Effector memory CD4-positive, alpha-beta T cell (primary cell): Measurements from ENCODE around the gene AVPR1B.

Experiments
- DNase-seq, 3 donors: peaks; one replicate each; pipeline ENCODE4 v3.0.0-alpha.2; 2020
- H3K27ac ChIP-seq: 2 replicates; pipeline ENCODE4 v1.7.0; 2013; ENCODE audit warnings: mild to moderate bottlenecking, low read length, moderate library complexity; ENCODE audit not compliant: insufficient read depth, poor library complexity, severe bottlenecking
- H3K27me3 ChIP-seq: replicated peaks from 2 replicates; pipeline ENCODE4 v1.7.0; 2013; ENCODE audit warnings: mild to moderate bottlenecking, low read length; ENCODE audit not compliant: insufficient read depth, control insufficient read depth, poor library complexity, severe bottlenecking
- H3K36me3 ChIP-seq: 2 replicates; pipeline ENCODE4 v1.7.0; 2013; ENCODE audit warnings: mild to moderate bottlenecking, low read length, moderate library complexity; ENCODE audit not compliant: control insufficient read depth, insufficient read depth
- H3K4me1 ChIP-seq: 2 replicates; pipeline ENCODE4 v1.7.0; 2013; ENCODE audit warnings: low read length, mild to moderate bottlenecking; ENCODE audit not compliant: control insufficient read depth, insufficient read depth, poor library complexity, severe bottlenecking
- H3K4me3 ChIP-seq: 2 replicates; pipeline ENCODE4 v1.7.0; 2013; ENCODE audit warnings: low read length, low read depth, mild to moderate bottlenecking; ENCODE audit not compliant: insufficient read depth, poor library complexity, severe bottlenecking
- H3K9me3 ChIP-seq: 2 replicates; pipeline ENCODE4 v1.7.0; 2013; ENCODE audit warnings: mild to moderate bottlenecking, low read length, moderate library complexity; ENCODE audit not compliant: control insufficient read depth

The AVPR1B gene

DNA sequence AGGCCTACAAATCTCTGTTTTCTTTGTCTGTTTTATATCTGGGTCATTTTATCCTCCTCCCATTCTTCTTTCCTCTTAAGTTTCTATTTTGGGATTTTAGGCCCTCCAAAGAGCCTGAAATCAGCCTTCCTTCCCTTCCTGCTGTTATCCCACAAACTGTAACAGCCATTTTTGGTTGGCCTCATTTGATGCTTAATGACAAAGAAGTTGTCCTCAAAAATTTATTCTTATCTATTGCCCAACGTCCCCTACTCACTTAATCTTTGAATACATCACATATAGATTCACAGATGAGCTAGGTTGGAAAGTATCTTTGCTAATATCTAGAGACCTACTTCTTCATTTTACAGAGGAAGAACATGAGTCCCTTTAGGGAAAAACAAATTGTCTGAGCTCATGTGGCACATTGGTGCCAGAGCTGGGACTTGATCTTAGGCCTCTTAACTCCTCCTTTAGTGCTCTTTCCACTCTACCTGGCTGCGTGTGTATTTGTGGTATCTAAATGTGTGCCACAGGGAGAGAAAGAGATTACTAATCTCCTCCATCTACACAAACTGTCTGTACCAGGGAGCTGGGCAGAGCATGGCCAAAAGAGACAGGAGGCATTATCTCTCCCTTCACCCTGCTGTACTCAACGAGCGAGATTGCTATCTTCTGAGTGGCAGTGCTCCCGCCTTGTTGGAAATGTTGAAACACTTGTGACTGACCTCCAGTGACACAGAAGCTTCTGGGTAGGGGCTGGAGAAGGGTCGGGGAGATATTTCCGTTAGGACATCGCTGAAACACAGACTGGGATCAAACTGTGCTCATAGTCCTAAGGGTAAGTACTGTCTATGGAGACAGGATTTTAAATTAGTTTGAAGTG lies 34.1 kb downstream of the AVPR1B start:
- no peak for DNase-seq

GRCh38 chr1:206081856-206082255 lies 35.3 kb downstream of the AVPR1B start:
- H3K4me1 ChIP-seq = peaks cover 6% of the 10 kb centered on the region

More for the DNA sequence above, 34.1 kb downstream of the AVPR1B start:
- Histone ChIP-seq H3K4me3 (no peak overlapping the region), H3K9me3 (no peaks in the 10 kb centered on the region), H3K27ac (no peak overlapping the region), H3K27me3 (no peaks in the 10 kb centered on the region), H3K36me3 (no peaks in the 10 kb centered on the region), H3K4me1 (peaks cover 6% of the 10 kb centered on the region)

DNA sequence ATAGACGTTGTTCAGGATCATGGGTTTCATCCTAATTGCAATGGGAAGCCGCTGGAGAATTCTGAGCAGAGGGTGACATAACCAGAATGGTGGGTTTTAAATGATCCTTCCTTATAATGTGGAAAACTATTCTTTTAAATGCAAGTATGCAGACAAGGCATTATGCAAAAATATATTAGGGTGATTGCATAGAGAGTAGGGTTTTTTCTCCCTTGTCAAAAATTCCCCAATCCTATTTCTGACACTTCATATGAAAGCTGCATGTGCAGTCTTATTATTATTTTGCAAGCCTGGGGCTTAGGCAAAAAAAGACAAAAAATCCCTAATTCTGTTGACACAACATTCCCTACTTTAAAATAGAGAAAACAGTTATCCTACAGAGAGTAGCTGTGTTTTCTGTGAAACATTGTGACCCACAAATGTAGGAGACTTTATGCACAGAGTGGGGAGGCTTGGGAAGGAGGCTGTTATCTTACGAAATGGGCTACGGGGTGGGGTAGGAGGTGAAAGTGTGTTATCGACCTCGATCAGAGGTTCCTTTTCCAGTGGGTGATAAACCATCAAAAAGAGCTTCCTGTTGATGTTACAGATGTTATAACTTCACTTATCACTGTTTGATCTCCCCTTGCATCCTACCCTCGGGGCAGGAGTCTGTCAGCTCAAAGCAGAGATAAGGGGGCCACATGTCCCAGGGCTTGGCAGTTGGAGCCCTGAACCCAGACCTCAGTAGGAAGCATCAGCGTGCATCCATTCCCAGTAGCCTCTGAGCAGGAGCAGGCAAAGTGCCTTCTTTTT lies 37.0 kb downstream of the AVPR1B start:
- DNase-seq = no peak
- H3K4me3 ChIP-seq = no peak overlapping the region

More at GRCh38 chr1:206081856-206082255, 35.3 kb downstream of the AVPR1B start:
- Histone ChIP-seq H3K4me3 (no peak overlapping the region), H3K9me3 (no peaks in the 10 kb centered on the region), H3K27ac (no peak overlapping the region), H3K36me3 (no peaks in the 10 kb centered on the region), H3K27me3 (no peaks in the 10 kb centered on the region)
- DNase-seq = no peak

DNA sequence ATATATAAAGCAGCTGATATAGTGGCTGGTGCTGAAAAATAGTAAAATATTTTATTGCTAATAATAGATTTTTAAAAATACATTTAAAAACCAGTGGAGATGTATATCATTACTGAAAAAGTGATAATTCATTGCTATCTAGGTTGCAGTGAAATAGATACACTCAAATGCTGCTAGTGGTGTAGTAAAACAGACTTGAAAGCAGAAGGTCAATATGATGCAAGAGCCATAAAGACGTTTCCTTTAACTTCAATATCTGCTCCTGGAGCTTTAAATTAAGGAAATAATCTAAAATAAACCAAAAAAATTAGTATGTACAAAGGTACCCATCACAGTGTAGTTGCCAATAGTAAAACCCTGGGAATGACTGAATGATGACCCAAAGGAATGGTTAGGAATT lies 38.1 kb downstream of the AVPR1B start:
- no peak overlapping the region for H3K4me3 ChIP-seq
- no peaks in the 10 kb centered on the region for H3K9me3 ChIP-seq
- no peak overlapping the region for H3K27ac ChIP-seq
- no peaks in the 10 kb centered on the region for H3K36me3 ChIP-seq
- no peaks in the 10 kb centered on the region for H3K27me3 ChIP-seq
- no peak for DNase-seq
- H3K4me1 ChIP-seq = peaks cover 6% of the 10 kb centered on the region

More for the DNA sequence above, 37.0 kb downstream of the AVPR1B start:
- Histone ChIP-seq H3K9me3 (no peaks in the 10 kb centered on the region), H3K4me1 (peaks cover 6% of the 10 kb centered on the region), H3K36me3 (no peaks in the 10 kb centered on the region), H3K27me3 (no peaks in the 10 kb centered on the region), H3K27ac (no peak overlapping the region)

- Histone ChIP-seq H3K4me1 (peaks cover 6% of the 10 kb centered on the region), H3K27ac (no peak overlapping the region), H3K36me3 (no peaks in the 10 kb centered on the region), H3K27me3 (no peaks in the 10 kb centered on the region), H3K4me3 (no peak overlapping the region), H3K9me3 (no peaks in the 10 kb centered on the region)
- no peak for DNase-seq
Observed at GRCh38 chr1:206075786-206076755, 41.1 kb downstream of the AVPR1B start.

- H3K36me3 ChIP-seq = no peaks in the 10 kb centered on the region
- H3K27ac ChIP-seq = no peak overlapping the region
- H3K27me3 ChIP-seq = no peaks in the 10 kb centered on the region
- no peak overlapping the region for H3K4me3 ChIP-seq
- no peaks in the 10 kb centered on the region for H3K4me1 ChIP-seq
- DNase-seq = no peak
- no peaks in the 10 kb centered on the region for H3K9me3 ChIP-seq
Observed at GRCh38 chr1:206074839-206075238, 42.3 kb downstream of the AVPR1B start.

- H3K9me3 ChIP-seq = no peaks in the 10 kb centered on the region
- no peaks in the 10 kb centered on the region for H3K36me3 ChIP-seq
- H3K27me3 ChIP-seq = no peaks in the 10 kb centered on the region
- H3K27ac ChIP-seq = no peak overlapping the region
- no peaks in the 10 kb centered on the region for H3K4me1 ChIP-seq
- no peak for DNase-seq
- no peak overlapping the region for H3K4me3 ChIP-seq
Observed at GRCh38 chr1:206070627-206071304, 46.4 kb downstream of the AVPR1B start.

- no peak overlapping the region for H3K27ac ChIP-seq
- no peak overlapping the region for H3K4me3 ChIP-seq
- DNase-seq = no peak
- H3K4me1 ChIP-seq = no peaks in the 10 kb centered on the region
- H3K9me3 ChIP-seq = no peaks in the 10 kb centered on the region
- H3K27me3 ChIP-seq = no peaks in the 10 kb centered on the region
- no peaks in the 10 kb centered on the region for H3K36me3 ChIP-seq
Observed at GRCh38 chr1:206068314-206068713, 48.9 kb downstream of the AVPR1B start.
